ENCODE data around the gene SP140. TPM values are rescaled to one million over a fixed set of nuclear protein-coding genes. Genes with fewer than 3 reads are reported as not detected.
A peak's percentile ranks its signal among the peaks of the same experiment; 100 is the strongest.

SP140 gene
- total RNA-seq, 1 donor from 2014 or later = 1.0 TPM

DNA sequence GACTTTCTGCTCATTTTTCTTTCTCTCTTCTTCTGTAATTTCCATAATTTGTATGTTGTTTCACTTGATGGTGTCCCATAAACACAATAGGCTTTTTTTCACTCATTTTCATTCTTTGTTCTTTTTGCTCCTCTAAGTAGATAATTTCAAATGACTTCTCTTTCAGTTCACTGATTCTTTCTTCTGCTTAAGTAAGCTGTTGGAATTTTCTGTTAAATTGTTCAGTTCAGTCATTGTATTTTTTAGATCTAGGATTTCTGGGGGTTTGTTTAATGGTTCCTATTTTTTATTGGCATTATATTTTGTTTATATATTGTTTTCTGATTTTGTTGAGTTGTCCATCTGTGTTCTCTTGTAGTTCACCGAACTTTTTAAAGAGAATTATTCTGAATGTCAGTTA is 120.9 kb downstream of the SP140 start:
- Mint-ChIP-seq H3K9me3 (ENCODE audit: unreplicated experiment) (peaks cover 19% of the 10 kb centered on the region), H3K4me1 (ENCODE audit: unreplicated experiment) (peaks cover 21% of the 10 kb centered on the region), H3K27ac (ENCODE audit: unreplicated experiment) (no peak overlapping the region), H3K27me3 (ENCODE audit: unreplicated experiment) (no peaks in the 10 kb centered on the region), H3K4me3 (ENCODE audit: unreplicated experiment) (no peak overlapping the region), H3K36me3 (ENCODE audit: unreplicated experiment) (peaks cover 40% of the 10 kb centered on the region)
- TF ChIP-seq, protein P1, sequence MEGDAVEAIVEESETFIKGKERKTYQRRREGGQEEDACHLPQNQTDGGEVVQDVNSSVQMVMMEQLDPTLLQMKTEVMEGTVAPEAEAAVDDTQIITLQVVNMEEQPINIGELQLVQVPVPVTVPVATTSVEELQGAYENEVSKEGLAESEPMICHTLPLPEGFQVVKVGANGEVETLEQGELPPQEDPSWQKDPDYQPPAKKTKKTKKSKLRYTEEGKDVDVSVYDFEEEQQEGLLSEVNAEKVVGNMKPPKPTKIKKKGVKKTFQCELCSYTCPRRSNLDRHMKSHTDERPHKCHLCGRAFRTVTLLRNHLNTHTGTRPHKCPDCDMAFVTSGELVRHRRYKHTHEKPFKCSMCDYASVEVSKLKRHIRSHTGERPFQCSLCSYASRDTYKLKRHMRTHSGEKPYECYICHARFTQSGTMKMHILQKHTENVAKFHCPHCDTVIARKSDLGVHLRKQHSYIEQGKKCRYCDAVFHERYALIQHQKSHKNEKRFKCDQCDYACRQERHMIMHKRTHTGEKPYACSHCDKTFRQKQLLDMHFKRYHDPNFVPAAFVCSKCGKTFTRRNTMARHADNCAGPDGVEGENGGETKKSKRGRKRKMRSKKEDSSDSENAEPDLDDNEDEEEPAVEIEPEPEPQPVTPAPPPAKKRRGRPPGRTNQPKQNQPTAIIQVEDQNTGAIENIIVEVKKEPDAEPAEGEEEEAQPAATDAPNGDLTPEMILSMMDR (IDR thresholded peaks at IDR 0.05) = no peak
- no peak for DNase-seq (ENCODE audit: extremely low spot score, unreplicated experiment)

DNA sequence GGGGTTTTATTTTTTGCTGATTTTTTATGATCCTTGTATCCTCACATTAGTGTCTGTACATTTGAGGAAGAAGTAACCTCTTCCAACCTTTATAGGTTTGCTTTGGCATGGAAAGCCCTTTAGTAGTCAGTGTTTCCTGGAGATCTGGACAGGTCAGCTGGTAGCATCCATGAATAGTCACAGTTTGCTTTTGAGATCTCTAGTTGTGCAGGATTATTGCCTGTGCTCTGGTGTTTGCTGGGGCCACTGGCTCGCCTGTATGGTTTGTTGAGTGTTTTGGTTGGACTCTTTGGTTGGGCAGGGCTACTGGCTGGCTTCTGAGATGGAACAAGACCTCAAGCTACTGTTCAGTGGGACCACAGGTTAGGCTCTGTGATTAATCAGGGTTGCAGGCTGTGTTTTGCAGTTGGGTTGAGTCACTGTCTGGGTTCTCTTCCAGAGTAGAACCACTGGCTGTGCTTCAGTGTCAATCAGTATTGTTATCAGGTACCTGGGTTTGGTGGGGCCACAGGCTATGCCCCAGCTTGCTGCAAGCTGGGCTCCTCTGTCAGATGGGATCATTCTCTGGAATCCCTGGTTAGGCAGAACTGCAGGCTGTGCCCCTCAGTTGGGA is 121.5 kb downstream of the SP140 start:
- Mint-ChIP-seq H3K4me1 (ENCODE audit: unreplicated experiment) (peaks cover 21% of the 10 kb centered on the region), H3K4me3 (ENCODE audit: unreplicated experiment) (no peak overlapping the region), H3K27ac (ENCODE audit: unreplicated experiment) (no peak overlapping the region), H3K27me3 (ENCODE audit: unreplicated experiment) (no peaks in the 10 kb centered on the region), H3K36me3 (ENCODE audit: unreplicated experiment) (peaks cover 39% of the 10 kb centered on the region), H3K9me3 (ENCODE audit: unreplicated experiment) (peaks cover 19% of the 10 kb centered on the region)
- TF ChIP-seq, protein P1 (IDR thresholded peaks at IDR 0.05) = no peak
- DNase-seq (ENCODE audit: extremely low spot score, unreplicated experiment) = no peak

DNA sequence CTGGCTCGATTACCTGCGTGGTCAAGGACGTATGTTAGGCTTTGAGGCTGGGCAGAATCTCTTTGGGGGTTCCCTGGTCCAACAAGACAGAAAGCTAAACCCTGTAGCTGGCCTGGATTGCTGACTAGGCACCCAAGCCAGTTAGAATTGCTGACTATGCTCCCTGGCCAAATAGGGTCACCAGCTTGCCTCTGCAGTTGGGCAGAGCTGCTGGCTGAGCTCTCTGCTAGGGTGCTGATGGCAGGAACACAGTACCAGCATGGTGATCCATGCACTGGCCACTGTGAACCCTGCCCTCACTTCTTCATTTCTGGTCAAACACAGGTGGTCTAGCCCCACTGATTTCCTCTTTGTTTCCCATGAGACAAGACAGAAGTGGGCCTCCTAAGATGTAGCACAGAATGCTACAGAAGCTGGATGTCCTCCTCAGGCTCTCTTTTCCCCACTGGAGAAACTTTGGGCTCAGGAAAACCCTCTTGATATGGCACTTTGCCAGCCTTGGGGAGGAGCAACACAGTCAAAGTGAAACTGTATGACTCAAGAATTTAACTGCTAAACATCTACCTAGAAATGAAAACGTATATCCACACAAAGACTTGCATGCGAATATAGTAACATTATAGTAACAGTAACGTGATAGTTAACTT is 122.2 kb downstream of the SP140 start:
- no peak for DNase-seq (ENCODE audit: extremely low spot score, unreplicated experiment)
- H3K4me1 Mint-ChIP-seq (ENCODE audit: unreplicated experiment) = peaks cover 21% of the 10 kb centered on the region
- H3K9me3 Mint-ChIP-seq (ENCODE audit: unreplicated experiment) = peaks cover 14% of the 10 kb centered on the region
- H3K27me3 Mint-ChIP-seq (ENCODE audit: unreplicated experiment) = no peaks in the 10 kb centered on the region
- TF ChIP-seq, protein P1 (IDR thresholded peaks at IDR 0.05) = no peak
- no peak overlapping the region for H3K4me3 Mint-ChIP-seq (ENCODE audit: unreplicated experiment)
- H3K27ac Mint-ChIP-seq (ENCODE audit: unreplicated experiment) = no peak overlapping the region
- peaks cover 34% of the 10 kb centered on the region for H3K36me3 Mint-ChIP-seq (ENCODE audit: unreplicated experiment)

DNA sequence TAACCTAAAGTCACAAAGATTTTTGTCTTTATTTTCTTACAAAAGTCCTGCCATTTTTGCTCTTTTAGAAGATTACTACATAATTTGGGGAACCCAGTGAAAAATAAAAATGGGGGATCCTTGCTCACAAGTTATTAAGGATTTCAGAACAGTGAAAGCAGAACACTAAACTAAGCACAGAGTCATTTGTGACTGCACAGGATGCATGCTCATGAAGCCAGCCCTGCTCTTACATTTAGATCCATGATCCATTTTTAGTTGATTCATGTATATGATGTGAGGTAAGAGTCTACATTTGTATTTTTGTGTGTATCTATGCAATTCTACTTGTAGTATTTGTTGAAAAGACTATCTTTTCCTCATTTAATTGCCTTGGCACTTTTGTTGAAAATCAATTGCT is 123.3 kb downstream of the SP140 start:
- H3K27me3 Mint-ChIP-seq (ENCODE audit: unreplicated experiment) = no peaks in the 10 kb centered on the region
- TF ChIP-seq, protein P1 (IDR thresholded peaks at IDR 0.05) = no peak
- H3K27ac Mint-ChIP-seq (ENCODE audit: unreplicated experiment) = no peak overlapping the region
- H3K4me3 Mint-ChIP-seq (ENCODE audit: unreplicated experiment) = no peak overlapping the region
- peaks cover 30% of the 10 kb centered on the region for H3K36me3 Mint-ChIP-seq (ENCODE audit: unreplicated experiment)
- H3K4me1 Mint-ChIP-seq (ENCODE audit: unreplicated experiment) = peaks cover 20% of the 10 kb centered on the region
- DNase-seq (ENCODE audit: extremely low spot score, unreplicated experiment) = no peak
- peaks cover 14% of the 10 kb centered on the region for H3K9me3 Mint-ChIP-seq (ENCODE audit: unreplicated experiment)

DNA sequence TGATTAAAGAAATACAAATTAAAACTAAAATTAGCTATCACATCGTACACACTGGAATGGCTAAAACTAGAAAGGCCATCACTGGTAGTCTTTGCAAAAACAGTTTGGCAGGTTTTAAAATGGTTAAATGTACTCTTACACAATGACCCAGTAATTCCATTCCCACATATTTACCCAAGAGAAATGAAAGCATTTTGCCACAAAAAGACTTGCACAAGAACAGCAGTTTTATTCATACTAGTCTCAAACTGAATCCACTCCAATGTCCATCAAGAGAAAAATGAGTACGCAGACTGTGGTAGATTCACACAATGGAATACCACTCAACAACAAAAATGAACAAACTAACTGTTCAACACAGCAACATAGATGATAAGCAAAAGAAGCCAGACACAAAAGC is 130.5 kb downstream of the SP140 start:
- no peak for DNase-seq (ENCODE audit: extremely low spot score, unreplicated experiment)
- Mint-ChIP-seq H3K36me3 (ENCODE audit: unreplicated experiment) (peaks cover 31% of the 10 kb centered on the region), H3K27ac (ENCODE audit: unreplicated experiment) (peak overlapping the region; percentile 71), H3K9me3 (ENCODE audit: unreplicated experiment) (peaks cover 10% of the 10 kb centered on the region), H3K4me3 (ENCODE audit: unreplicated experiment) (no peak overlapping the region), H3K27me3 (ENCODE audit: unreplicated experiment) (no peaks in the 10 kb centered on the region), H3K4me1 (ENCODE audit: unreplicated experiment) (peaks cover 13% of the 10 kb centered on the region)
- TF ChIP-seq, protein P1 (IDR thresholded peaks at IDR 0.05) = no peak
